Myocyte (in vitro differentiated cells): Measurements from ENCODE around the gene FFAR2. TPM values are rescaled to one million over a fixed set of nuclear protein-coding genes. Genes with fewer than 3 reads are reported as not detected.
"Not testable (repeated sequence)": the region's sequence is repeated elsewhere in the genome, so short reads cannot be mapped to it uniquely, and the experiment has no call there.

Experiments used
- DNase-seq: peaks from one replicate; pipeline ENCODE4 v3.0.0-alpha.2; 2012; ENCODE audit warnings: low read depth
- polyA plus RNA-seq: library from polyadenylated mRNA; unstranded; fragments of >200 nt; gene quantifications from one replicate; pipeline ENCODE4 v1.2.1, GENCODE V29; 2012; ENCODE audit warnings: missing spikeins
- total RNA-seq: library from RNA; depleted of rRNA; stranded (reverse); fragments of >200 nt; gene quantifications from 2 replicates; pipeline ENCODE4 v1.2.3, GENCODE V29; 2014

FFAR2 gene
- not detected in 2 replicates for total RNA-seq
- not detected for polyA plus RNA-seq

- no peak for DNase-seq
These were observed at the start of gene FFAR2 for GRCh38 chr19:35447606-35448469. TSS of gene FFAR2 (plus strand) at chr19:35448257. CDS start at chr19:35449715, 1,458 bp downstream.

- DNase-seq = no peak
These were observed 49.5 kb upstream of the FFAR2 start for GRCh38 chr19:35398570-35398969.

- no peak for DNase-seq
These were observed 48.8 kb upstream of the FFAR2 start for GRCh38 chr19:35399231-35399630.

GRCh38 chr19:35399948-35400772 lies 47.9 kb upstream of the FFAR2 start:
- no peak for DNase-seq

- no peak for DNase-seq
These were observed 47.3 kb upstream of the FFAR2 start for GRCh38 chr19:35400773-35401100.

GRCh38 chr19:35401416-35401815 lies 46.6 kb upstream of the FFAR2 start:
- not testable (repeated sequence) for DNase-seq

GRCh38 chr19:35403116-35403760 lies 44.8 kb upstream of the FFAR2 start:
- no peak for DNase-seq

GRCh38 chr19:35404879-35405622 lies 43.0 kb upstream of the FFAR2 start:
- peak; percentile 50 for DNase-seq

- no peak for DNase-seq
These were observed 40.4 kb upstream of the FFAR2 start for GRCh38 chr19:35407619-35408018.

- no peak for DNase-seq
These were observed 39.5 kb upstream of the FFAR2 start for GRCh38 chr19:35408284-35409171.

- no peak for DNase-seq
These were observed 38.9 kb upstream of the FFAR2 start for GRCh38 chr19:35409191-35409590.

GRCh38 chr19:35410487-35410886 lies 37.6 kb upstream of the FFAR2 start:
- no peak for DNase-seq

- DNase-seq = no peak
These were observed 33.6 kb upstream of the FFAR2 start for GRCh38 chr19:35414442-35414841.

GRCh38 chr19:35416331-35416730 lies 31.7 kb upstream of the FFAR2 start:
- DNase-seq = no peak

- DNase-seq = no peak
These were observed 30.8 kb upstream of the FFAR2 start for GRCh38 chr19:35417278-35417677.

- DNase-seq = no peak
These were observed 30.1 kb upstream of the FFAR2 start for GRCh38 chr19:35417713-35418534.

- DNase-seq = no peak
These were observed 29.0 kb upstream of the FFAR2 start for GRCh38 chr19:35419046-35419445.

- no peak for DNase-seq
These were observed 28.3 kb upstream of the FFAR2 start for GRCh38 chr19:35419805-35420204.

GRCh38 chr19:35421362-35421761 lies 26.7 kb upstream of the FFAR2 start:
- DNase-seq = peak; percentile 54
